Measurements from ENCODE around the gene TRAPPC14.
"Not testable (repeated sequence)": the region's sequence is repeated elsewhere in the genome, so short reads cannot be mapped to it uniquely, and the experiment has no call there.

The TRAPPC14 gene

DNA sequence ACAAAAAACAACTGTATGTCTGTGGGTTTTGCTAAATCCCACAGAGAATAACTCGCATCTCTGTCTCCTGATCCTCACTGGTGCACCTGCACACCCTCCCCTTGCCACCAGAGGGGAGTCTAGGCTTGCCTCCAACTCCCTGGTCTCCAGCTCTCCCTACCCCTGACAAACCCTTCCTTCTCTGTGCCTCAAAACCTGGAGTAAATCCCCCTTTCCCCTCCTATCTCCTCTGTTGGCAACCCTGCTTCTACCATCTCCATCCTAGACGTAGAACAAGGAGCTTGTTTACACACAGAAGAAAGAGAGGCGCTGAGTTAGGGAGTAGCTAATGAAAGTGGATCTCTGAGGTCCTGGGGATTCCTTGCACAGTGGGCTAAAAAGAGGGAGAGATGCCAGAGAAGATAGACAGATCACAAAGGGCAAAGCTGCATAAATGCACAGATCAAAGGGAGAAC lies 25.8 kb downstream of the TRAPPC14 start:
- H3K4me3 ChIP-seq (replicated peaks; ENCODE audit: low read depth, low read length), result no peak overlapping the region
- peak; percentile 40 for DNase-seq (ENCODE audit: extremely low read depth, low read depth)
- TF ChIP-seq, protein P1, sequence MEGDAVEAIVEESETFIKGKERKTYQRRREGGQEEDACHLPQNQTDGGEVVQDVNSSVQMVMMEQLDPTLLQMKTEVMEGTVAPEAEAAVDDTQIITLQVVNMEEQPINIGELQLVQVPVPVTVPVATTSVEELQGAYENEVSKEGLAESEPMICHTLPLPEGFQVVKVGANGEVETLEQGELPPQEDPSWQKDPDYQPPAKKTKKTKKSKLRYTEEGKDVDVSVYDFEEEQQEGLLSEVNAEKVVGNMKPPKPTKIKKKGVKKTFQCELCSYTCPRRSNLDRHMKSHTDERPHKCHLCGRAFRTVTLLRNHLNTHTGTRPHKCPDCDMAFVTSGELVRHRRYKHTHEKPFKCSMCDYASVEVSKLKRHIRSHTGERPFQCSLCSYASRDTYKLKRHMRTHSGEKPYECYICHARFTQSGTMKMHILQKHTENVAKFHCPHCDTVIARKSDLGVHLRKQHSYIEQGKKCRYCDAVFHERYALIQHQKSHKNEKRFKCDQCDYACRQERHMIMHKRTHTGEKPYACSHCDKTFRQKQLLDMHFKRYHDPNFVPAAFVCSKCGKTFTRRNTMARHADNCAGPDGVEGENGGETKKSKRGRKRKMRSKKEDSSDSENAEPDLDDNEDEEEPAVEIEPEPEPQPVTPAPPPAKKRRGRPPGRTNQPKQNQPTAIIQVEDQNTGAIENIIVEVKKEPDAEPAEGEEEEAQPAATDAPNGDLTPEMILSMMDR (IDR thresholded peaks at IDR 0.05; ENCODE audit: low read depth, low read length, missing control alignments), result peak; percentile 93

DNA sequence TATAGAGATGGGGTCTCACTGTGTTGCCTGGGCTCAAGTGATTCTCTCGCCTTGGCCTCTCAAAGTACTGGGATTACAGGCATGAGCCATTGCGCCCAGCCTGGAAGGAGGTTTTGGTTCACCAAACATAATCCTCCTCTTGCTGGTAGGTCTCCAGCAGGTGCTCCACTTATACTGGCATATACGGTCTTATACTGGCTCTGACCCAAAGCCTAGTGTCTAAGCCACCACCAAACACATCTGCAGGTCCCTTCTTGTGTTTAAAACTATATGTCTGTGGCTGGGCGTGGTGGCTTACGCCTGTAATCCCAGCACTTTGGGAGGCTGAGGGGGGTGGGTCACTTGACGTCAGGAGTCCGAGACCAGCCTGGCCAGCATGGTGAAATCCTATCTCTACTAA lies 26.4 kb downstream of the TRAPPC14 start:
- no peak for DNase-seq (ENCODE audit: extremely low read depth, low read depth)
- TF ChIP-seq, protein P1 (IDR thresholded peaks at IDR 0.05; ENCODE audit: low read depth, low read length, missing control alignments), result no peak
- no peak overlapping the region for H3K4me3 ChIP-seq (replicated peaks; ENCODE audit: low read depth, low read length)

DNA sequence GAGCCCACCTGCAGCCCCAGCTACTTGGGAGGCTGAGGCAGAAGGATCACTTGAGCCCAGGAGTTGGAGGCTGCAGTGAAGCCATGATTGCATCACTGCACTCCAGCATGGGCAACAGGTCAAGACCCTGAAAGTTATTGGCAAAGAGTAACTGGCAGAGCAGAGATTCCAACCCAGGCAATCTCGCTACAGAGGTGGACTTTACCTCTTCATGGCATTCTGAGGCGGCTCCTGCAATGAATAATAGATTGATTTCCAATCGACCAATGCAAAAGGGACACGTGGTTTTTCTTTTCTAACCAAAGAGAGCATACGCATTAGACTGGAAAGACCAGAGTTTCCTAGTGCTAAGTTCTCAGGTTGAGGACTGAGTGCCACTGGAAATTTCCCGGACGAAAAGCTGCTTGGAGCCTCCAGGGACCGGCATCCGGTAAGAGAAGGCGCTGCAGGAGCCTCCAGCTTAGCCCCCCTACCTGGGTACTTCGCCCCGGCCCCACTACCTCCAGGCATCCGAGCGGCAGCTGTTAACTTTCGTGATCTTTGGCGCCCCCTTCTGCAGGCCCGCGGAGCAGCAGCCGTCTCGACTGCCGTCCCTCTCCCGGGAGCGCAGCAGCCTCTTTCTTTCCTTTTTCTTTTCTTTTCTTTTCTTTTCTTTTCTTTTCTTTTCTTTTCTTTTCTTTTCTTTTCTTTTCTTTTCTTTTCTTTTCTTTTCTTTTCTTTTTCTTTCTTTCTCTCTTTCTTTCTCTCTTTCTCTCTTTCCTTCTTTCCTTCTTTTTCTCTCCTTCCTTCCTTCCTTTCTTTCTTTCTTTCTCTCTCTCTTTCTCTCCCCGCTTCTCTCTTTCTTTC lies 27.7 kb downstream of the TRAPPC14 start:
- TF ChIP-seq, protein P1 (IDR thresholded peaks at IDR 0.05; ENCODE audit: low read depth, low read length, missing control alignments), result peak; percentile 57
- DNase-seq (ENCODE audit: extremely low read depth, low read depth), result no peak
- no peak overlapping the region for H3K4me3 ChIP-seq (replicated peaks; ENCODE audit: low read depth, low read length)

DNA sequence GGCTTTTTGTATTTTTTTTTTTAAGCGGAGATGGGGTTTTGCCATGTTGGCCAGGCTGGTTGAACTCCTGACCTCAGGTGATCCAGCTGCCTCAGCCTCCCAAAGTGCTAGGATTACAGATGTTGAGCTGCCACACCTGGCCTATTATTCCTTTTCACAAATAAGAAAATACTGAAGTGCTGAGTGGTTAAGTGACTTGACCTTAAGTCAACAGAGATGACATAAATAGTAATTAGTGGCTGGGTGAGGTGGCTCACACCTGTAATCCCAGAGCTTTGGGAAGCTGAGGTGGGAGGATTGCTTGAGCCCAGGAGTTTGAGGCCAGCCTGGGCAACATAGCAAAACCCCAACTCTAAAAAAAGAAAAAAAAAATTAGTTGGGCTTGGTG lies 28.3 kb downstream of the TRAPPC14 start:
- DNase-seq (ENCODE audit: extremely low read depth, low read depth); H3K4me3 ChIP-seq (replicated peaks; ENCODE audit: low read depth, low read length): not testable (repeated sequence)

DNA sequence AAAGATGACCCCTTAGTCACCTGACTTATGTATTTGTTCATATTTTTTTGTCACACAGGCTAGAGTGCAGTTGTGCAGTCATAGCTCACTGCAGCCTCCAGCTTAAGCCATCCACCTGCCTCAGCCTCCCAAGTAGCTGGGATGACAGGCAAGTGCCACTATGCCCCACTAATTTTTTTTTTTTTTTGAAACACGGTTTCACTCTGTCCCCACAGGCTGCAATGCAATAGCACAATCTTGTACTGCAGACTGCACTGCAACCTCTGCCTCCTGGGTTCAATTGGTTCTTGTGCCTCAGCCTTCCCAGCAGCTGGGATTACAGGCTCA lies 29.9 kb downstream of the TRAPPC14 start:
- DNase-seq (ENCODE audit: extremely low read depth, low read depth), result no peak
- TF ChIP-seq, protein P1 (IDR thresholded peaks at IDR 0.05; ENCODE audit: low read depth, low read length, missing control alignments), result no peak
- H3K4me3 ChIP-seq (replicated peaks; ENCODE audit: low read depth, low read length), result no peak overlapping the region

DNA sequence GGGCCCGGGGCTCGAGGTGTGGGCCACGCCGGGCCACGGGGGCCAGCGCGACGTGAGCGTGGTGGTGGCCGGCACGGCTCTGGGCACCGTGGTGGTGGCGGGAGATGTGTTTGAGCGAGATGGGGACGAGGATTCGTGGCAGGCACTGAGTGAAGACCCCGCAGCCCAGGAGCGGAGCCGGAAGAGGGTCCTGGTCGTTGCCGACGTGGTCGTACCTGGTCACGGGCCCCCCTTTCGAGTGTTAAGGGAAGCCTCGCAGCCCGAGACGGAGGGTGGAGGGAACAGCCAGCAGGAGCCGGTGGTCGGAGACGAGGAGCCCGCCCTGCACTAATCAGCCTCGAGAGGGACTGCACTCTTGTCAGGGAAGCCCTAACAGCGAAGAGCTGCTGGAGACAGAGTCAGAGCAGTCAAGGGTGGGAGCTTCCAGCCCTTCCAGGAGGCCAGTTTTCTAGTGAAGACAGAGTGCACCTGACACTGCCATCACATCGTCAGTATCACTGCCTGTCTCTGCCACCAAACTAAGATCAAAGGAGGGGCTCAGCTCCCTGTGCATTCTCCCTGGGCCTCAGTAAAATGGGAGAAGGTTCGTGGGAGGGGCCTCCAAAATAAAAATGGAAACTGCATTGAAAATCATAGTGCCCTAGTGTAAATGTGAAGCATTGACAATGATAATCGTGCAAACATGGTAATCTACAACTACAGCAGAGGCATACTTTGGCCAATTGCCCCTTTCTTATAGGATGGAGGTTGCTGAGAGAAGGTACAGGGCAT lies 30.5 kb downstream of the TRAPPC14 start:
- peak overlapping the region; percentile 64 for H3K4me3 ChIP-seq (replicated peaks; ENCODE audit: low read depth, low read length)
- TF ChIP-seq, protein P1 (IDR thresholded peaks at IDR 0.05; ENCODE audit: low read depth, low read length, missing control alignments), result no peak
- no peak for DNase-seq (ENCODE audit: extremely low read depth, low read depth)
